ENCODE results near the gene RASAL1. TPM values are rescaled to one million over a fixed set of nuclear protein-coding genes. Genes with fewer than 3 reads are reported as not detected.

The RASAL1 gene, protein sequence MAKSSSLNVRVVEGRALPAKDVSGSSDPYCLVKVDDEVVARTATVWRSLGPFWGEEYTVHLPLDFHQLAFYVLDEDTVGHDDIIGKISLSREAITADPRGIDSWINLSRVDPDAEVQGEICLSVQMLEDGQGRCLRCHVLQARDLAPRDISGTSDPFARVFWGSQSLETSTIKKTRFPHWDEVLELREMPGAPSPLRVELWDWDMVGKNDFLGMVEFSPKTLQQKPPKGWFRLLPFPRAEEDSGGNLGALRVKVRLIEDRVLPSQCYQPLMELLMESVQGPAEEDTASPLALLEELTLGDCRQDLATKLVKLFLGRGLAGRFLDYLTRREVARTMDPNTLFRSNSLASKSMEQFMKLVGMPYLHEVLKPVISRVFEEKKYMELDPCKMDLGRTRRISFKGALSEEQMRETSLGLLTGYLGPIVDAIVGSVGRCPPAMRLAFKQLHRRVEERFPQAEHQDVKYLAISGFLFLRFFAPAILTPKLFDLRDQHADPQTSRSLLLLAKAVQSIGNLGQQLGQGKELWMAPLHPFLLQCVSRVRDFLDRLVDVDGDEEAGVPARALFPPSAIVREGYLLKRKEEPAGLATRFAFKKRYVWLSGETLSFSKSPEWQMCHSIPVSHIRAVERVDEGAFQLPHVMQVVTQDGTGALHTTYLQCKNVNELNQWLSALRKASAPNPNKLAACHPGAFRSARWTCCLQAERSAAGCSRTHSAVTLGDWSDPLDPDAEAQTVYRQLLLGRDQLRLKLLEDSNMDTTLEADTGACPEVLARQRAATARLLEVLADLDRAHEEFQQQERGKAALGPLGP
- total RNA-seq: not detected

DNA sequence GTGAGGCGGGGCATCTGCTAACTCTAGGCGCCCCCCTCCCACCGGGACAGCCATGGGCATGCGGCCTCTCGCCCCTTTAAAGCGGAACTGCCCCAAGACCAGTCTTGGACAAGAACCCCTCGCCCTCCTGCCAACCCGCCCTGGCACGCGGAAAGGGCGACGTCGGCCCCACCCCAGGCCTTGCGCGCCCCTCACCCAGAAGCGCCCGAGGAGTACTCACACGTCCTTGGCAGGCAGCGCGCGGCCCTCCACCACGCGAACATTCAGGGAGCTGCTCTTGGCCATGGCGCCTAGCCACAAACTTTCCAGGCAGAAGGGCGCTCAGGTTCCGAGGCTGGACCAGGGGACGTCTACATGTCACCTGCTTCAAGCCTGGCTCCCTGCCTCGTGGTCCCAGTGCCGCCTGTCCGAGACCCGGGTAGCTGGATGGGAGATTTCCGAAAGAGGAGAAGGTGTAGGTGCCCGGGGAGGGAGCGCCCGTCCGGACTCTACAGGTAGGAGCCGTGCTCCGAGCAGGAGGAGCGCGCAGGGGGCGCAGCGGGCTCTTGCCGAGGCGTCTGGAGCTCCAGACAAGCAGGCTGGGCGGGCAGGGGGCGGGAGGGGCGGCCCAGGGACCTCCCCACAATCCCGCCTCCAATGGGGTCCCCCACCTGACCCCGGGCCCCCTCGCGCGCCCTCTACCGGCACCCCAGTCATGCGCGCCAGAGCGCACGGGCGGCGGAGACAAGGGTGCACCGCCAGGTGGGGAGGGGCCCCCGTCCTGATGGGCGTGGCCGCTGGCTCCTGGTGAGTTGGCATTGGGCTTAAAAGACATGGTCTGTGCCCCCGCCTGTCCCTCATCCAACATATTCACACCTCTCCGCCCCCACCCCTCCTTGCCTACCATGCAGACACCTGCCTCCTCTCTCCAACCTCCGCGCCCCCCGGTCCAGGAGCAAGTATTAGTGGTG lies at the start of gene RASAL1:
Gene RASAL1, minus strand, starts transcription at position 584 of the 950 bp plus-strand sequence. Its CDS starts 299 bp downstream, at position 285.
- ATAC-seq (no peak), DNase-seq (no peak)
- Histone ChIP-seq H3K4me1 (no peaks in the 10 kb centered on the region), H3K9me3 (no peaks in the 10 kb centered on the region), H3K36me3 (no peaks in the 10 kb centered on the region), H3K4me3 (no peak within 1 kb of the TSS), H3K27ac (no peak within 1 kb of the TSS), H3K27me3 (peaks cover 15 to 25% (median 17%) of the 10 kb centered on the region in 3 donors)
- intact Hi-C loops (cut with DNase I; ENCODE audit: low total_unique reads): no loop called here
- in situ Hi-C loops (cut with MboI; ENCODE audit: low sequenced_read_pairs in 4 of 4): no loop called here
- TF ChIP-seq POLR2A (IDR thresholded peaks at IDR 0.05): no peak
- TF ChIP-seq, protein P1, sequence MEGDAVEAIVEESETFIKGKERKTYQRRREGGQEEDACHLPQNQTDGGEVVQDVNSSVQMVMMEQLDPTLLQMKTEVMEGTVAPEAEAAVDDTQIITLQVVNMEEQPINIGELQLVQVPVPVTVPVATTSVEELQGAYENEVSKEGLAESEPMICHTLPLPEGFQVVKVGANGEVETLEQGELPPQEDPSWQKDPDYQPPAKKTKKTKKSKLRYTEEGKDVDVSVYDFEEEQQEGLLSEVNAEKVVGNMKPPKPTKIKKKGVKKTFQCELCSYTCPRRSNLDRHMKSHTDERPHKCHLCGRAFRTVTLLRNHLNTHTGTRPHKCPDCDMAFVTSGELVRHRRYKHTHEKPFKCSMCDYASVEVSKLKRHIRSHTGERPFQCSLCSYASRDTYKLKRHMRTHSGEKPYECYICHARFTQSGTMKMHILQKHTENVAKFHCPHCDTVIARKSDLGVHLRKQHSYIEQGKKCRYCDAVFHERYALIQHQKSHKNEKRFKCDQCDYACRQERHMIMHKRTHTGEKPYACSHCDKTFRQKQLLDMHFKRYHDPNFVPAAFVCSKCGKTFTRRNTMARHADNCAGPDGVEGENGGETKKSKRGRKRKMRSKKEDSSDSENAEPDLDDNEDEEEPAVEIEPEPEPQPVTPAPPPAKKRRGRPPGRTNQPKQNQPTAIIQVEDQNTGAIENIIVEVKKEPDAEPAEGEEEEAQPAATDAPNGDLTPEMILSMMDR (IDR thresholded peaks at IDR 0.05 in 4 of 5, conservative IDR thresholded peaks at IDR 0.05 in 1 of 5): no peak

DNA sequence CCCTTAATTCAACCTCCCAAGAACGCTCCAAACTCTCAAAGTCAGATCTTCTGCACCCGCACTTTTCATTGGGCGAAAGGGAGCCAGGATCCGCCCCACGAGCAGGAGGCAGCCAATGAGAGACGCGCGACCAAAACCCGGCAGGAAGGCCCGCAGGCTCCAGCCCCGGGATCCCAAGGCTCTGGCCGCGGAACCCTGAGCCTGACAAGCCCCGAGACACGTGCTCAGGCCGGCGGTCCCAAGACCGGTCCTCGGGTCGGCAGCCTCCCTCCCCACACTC lies 49.3 kb upstream of the RASAL1 start:
- Histone ChIP-seq H3K4me1 (peaks cover 22 to 24% of the 10 kb centered on the region in 2 donors), H3K4me3 (peak overlapping the region; percentile 87 to 100 (median 95)), H3K27me3 (no peaks in the 10 kb centered on the region), H3K9me3 (no peaks in the 10 kb centered on the region), H3K36me3 (peaks cover 0 to 17% of the 10 kb centered on the region in 2 donors), H3K27ac (peak overlapping the region; percentile 93 to 100 (median 98))
- DNase-seq (peak; percentile 85 to 86), ATAC-seq (peak; percentile 89)
- TF ChIP-seq, protein P1 (IDR thresholded peaks at IDR 0.05 in 4 of 5, conservative IDR thresholded peaks at IDR 0.05 in 1 of 5): no peak
- TF ChIP-seq POLR2A (IDR thresholded peaks at IDR 0.05): no peak
- intact Hi-C loops (cut with DNase I; ENCODE audit: low total_unique reads): loop anchor here (1.0 to 2.0 kb wide), 2 partner anchors 174 to 781 kb away; partner anchors contain the start of genes PLBD2 and RBM19
- in situ Hi-C loops (cut with MboI; ENCODE audit: low sequenced_read_pairs in 4 of 4): loop anchor here in 2 of 4 donors (10.0 to 25.0 kb wide), 2 partner anchors 127 to 150 kb away; partner anchors contain the start of gene SLC8B1 (in 1 of the 2)

DNA sequence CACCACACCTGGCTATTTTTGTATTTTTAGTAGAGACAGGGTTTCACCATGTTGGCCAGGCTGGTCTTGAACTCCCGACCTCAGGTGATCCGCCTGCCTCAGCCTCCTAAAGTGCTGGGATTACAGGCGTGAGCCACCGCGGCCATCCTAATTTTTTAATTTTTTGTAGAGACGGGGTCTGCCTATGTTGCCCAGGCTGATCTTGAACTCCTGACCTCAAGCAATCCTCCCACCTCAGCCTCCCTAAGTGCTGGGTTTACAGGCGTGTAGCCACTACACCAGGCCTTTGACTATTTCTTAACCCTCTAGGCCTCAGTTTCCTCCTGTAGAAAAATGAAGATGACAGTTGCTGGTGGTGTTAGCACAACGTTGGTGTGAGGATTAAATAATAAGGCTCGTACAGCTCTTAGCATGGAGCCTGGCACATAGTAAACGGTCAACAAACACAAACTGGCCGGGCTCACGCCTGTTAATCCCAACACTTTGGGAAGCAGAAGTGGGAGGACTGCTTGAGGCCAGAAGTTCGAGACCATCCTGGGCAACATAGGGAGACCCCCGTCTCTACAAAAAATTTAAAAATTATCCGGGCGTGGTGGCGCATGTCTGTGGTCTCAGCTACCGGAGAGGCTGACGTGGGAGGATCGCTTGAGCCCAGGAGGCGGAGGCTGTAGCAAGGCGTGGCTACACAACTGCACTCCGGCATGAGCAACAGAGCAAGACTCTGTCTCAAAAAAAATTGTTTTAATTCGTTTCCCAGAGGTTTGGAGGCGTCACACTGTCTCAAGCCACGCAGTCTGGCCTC lies 48.7 kb upstream of the RASAL1 start:
- DNase-seq: no peak
- TF ChIP-seq POLR2A (IDR thresholded peaks at IDR 0.05): no peak
- TF ChIP-seq, protein P1 (IDR thresholded peaks at IDR 0.05 in 4 of 5, conservative IDR thresholded peaks at IDR 0.05 in 1 of 5): no peak
- Histone ChIP-seq H3K27me3 (no peaks in the 10 kb centered on the region), H3K4me3 (peak overlapping the region; percentile 87 to 100 (median 95)), H3K36me3 (peaks cover 0 to 22% of the 10 kb centered on the region in 2 donors), H3K9me3 (no peaks in the 10 kb centered on the region), H3K27ac (peak overlapping the region; percentile 93 to 100 (median 98)), H3K4me1 (peaks cover 22 to 24% of the 10 kb centered on the region in 2 donors)
- ATAC-seq: peak; percentile 49 to 59
- in situ Hi-C loops (cut with MboI; ENCODE audit: low sequenced_read_pairs in 4 of 4): loop anchor here in 2 of 4 donors (10.0 to 25.0 kb wide), 2 partner anchors 128 to 151 kb away; partner anchors contain the start of gene SLC8B1 (in 1 of the 2)
- intact Hi-C loops (cut with DNase I; ENCODE audit: low total_unique reads): loop anchor here (2.0 kb wide), 1 partner anchor 175 kb away; the partner anchor contains the start of gene PLBD2
